Vagina (tissue), 2 donors: ENCODE results near the gene RAP1A.

Experiments used
- POLR2A ChIP-seq, 2 donors: fragments of 450-650 bp; IDR thresholded peaks; one replicate each; pipeline ENCODE4 v1.6.1; 2017; ENCODE audit warnings: antibody characterized with exemption in 2 of 2, mild to moderate bottlenecking in 2 of 2, moderate library complexity in 2 of 2
- POLR2AphosphoS5 ChIP-seq, 2 donors: sonication (generic); formaldehyde crosslinking; IDR thresholded peaks; one replicate each; pipeline ENCODE4 v1.9.0; 2017; ENCODE audit warnings: antibody characterized with exemption in 2 of 2, mild to moderate bottlenecking in 2 of 2, low read depth in 1 of 2; ENCODE audit not compliant: insufficient read depth in 1 of 2
- TF ChIP-seq, protein P1 (sequence below), 3 experiments: fragments of 450-650 bp in 2 of 3; fragments of 200-600 bp in 1 of 3; sonication (generic) in 1 of 3; IDR thresholded peaks; one replicate each; pipeline ENCODE4 v1.5.1; 2017 to 2019; ENCODE audit warnings: antibody characterized with exemption in 3 of 3, mild to moderate bottlenecking in 2 of 3, moderate library complexity in 2 of 3

DNA sequence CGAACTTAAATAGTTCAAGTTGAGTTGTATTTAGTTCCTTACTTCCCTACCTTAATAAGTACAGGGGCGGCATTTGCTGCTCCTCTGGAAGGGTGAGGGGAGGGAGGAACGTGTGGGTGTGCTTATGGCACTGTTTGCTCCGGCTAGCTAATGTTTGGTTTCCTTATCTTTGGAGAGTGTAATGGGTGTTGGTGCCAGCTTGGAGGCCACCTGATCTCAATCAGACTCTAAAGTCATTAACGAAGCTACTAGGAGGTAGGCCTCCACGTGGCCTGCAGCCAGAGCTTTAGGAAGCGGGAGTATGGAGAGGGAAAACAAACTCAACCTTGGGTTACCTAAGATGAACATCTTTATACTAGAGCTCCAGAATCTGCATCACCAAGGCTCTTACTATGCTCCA, 43.0 kb upstream of the RAP1A start:
- no peak for TF ChIP-seq POLR2A (IDR thresholded peaks at IDR 0.05)
- TF ChIP-seq, protein P1, sequence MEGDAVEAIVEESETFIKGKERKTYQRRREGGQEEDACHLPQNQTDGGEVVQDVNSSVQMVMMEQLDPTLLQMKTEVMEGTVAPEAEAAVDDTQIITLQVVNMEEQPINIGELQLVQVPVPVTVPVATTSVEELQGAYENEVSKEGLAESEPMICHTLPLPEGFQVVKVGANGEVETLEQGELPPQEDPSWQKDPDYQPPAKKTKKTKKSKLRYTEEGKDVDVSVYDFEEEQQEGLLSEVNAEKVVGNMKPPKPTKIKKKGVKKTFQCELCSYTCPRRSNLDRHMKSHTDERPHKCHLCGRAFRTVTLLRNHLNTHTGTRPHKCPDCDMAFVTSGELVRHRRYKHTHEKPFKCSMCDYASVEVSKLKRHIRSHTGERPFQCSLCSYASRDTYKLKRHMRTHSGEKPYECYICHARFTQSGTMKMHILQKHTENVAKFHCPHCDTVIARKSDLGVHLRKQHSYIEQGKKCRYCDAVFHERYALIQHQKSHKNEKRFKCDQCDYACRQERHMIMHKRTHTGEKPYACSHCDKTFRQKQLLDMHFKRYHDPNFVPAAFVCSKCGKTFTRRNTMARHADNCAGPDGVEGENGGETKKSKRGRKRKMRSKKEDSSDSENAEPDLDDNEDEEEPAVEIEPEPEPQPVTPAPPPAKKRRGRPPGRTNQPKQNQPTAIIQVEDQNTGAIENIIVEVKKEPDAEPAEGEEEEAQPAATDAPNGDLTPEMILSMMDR (IDR thresholded peaks at IDR 0.05) = no peak
- TF ChIP-seq POLR2AphosphoS5 (IDR thresholded peaks at IDR 0.05; ENCODE audit: insufficient read depth in 1 of 2, low read depth in 1 of 2) = no peak
